K562 (cell line): ENCODE measurements around the gene APOO. TPM values are rescaled to one million over a fixed set of nuclear protein-coding genes. Genes with fewer than 3 reads are reported as not detected.

Experiments used
- CBX3 ChIP-seq, 2 experiments: IDR thresholded peaks; 1 replicate in 1 of 2; 2 replicates in 1 of 2; pipeline ENCODE4 v1.6.1; 2012; ENCODE audit warnings: inconsistent platforms in 2 of 2, low read length in 2 of 2, borderline replicate concordance in 1 of 2, control low read depth in 1 of 2
- FOSL1 ChIP-seq: fragments of 200-800 bp; sonication (Bioruptor generic); conservative IDR thresholded peaks from 2 replicates; pipeline ENCODE4 v1.6.1; 2016; ENCODE audit warnings: missing genetic modification characterization, missing compliant biosample characterization
- FOXK2 ChIP-seq, 2 experiments: fragments of 450-650 bp; IDR thresholded peaks in 1 of 2; conservative IDR thresholded peaks in 1 of 2; 2 replicates each; pipeline ENCODE4 v1.6.1; 2016; ENCODE audit warnings: low read depth in 2 of 2, mild to moderate bottlenecking in 1 of 2
- HDAC2 ChIP-seq: fragments of 450-650 bp; IDR thresholded peaks from 2 replicates; pipeline ENCODE4 v1.6.1; 2016; ENCODE audit warnings: mild to moderate bottlenecking
- KLF10 ChIP-seq: fragments of 250-450 bp; sonication (Bioruptor Pico); IDR thresholded peaks from 2 replicates; pipeline ENCODE4 v1.6.1; 2021; ENCODE audit warnings: matching md5 sums
- MBD2 ChIP-seq: sonication (generic); IDR thresholded peaks from 2 replicates; pipeline ENCODE4 v1.6.1; 2016; ENCODE audit warnings: low read depth, borderline replicate concordance
- MEIS2 ChIP-seq: fragments of 450-650 bp; IDR thresholded peaks from 2 replicates; pipeline ENCODE4 v1.6.1; 2014; ENCODE audit warnings: mild to moderate bottlenecking; ENCODE audit not compliant: partially characterized antibody
- MLLT1 ChIP-seq, 2 experiments: fragments of 450-650 bp; IDR thresholded peaks; 2 replicates each; pipeline ENCODE4 v1.6.1; 2016
- PBX2 ChIP-seq, 2 experiments: IDR thresholded peaks in 1 of 2; conservative IDR thresholded peaks in 1 of 2; 2 replicates each; pipeline ENCODE4 v1.6.1; 2016; ENCODE audit warnings: low read depth in 2 of 2, mild to moderate bottlenecking in 1 of 2, missing compliant biosample characterization in 1 of 2, missing genetic modification characterization in 1 of 2, moderate library complexity in 1 of 2
- PHB2 ChIP-seq: fragments of 450-650 bp; IDR thresholded peaks from 2 replicates; pipeline ENCODE4 v1.6.1; 2017; ENCODE audit warnings: low read depth
- SLC30A9 ChIP-seq: fragments of 250-450 bp; sonication (Bioruptor Pico); IDR thresholded peaks from 2 replicates; pipeline ENCODE4 v1.8.0; 2022; ENCODE audit warnings: mild to moderate bottlenecking, moderate library complexity
- SMARCE1 ChIP-seq: fragments of 450-650 bp; IDR thresholded peaks from 2 replicates; pipeline ENCODE4 v1.7.1; 2016; ENCODE audit warnings: mild to moderate bottlenecking
- SOX6 ChIP-seq: fragments of 450-650 bp; IDR thresholded peaks from 2 replicates; pipeline ENCODE4 v1.6.1; 2014; ENCODE audit warnings: mild to moderate bottlenecking
- SREBF1 ChIP-seq: fragments of 150-350 bp; IDR thresholded peaks from 2 replicates; pipeline ENCODE4 v1.6.1; 2014; ENCODE audit warnings: antibody characterized with exemption, low read depth, low read length, borderline replicate concordance
- TAF7 ChIP-seq: fragments of 450-650 bp; IDR thresholded peaks from 2 replicates; pipeline ENCODE4 v1.6.1; 2016; ENCODE audit warnings: missing genetic modification characterization, missing compliant biosample characterization
- TAL1 ChIP-seq: fragments of 450-650 bp; IDR thresholded peaks from 2 replicates; pipeline ENCODE4 v1.6.1; 2016; ENCODE audit warnings: mild to moderate bottlenecking
- TRIM24 ChIP-seq, 2 experiments: fragments of 450-650 bp; IDR thresholded peaks; 2 replicates each; pipeline ENCODE4 v1.6.1; 2016
- YY1 ChIP-seq, 3 experiments: IDR thresholded peaks; 2 replicates each; pipeline ENCODE4 v1.6.1; 2011; ENCODE audit warnings: low read length in 2 of 3, mild to moderate bottlenecking in 2 of 3, moderate library complexity in 2 of 3, borderline replicate concordance in 1 of 3, control low read depth in 1 of 3, low read depth in 1 of 3; ENCODE audit not compliant: insufficient read depth in 3 of 3, insufficient replicate concordance in 2 of 3, control insufficient read depth in 1 of 3, insufficient read length in 1 of 3; ENCODE audit errors: extremely low read depth in 1 of 3
- ZEB2 ChIP-seq: fragments of 450-650 bp; IDR thresholded peaks from 2 replicates; pipeline ENCODE4 v1.6.1; 2016
- ZNF12 ChIP-seq: sonication (generic); formaldehyde crosslinking; IDR thresholded peaks from 2 replicates; pipeline ENCODE4 v1.4.0; 2020; ENCODE audit warnings: mild to moderate bottlenecking, missing genetic modification reagents
- ZNF224 ChIP-seq: sonication (generic); formaldehyde crosslinking; IDR thresholded peaks from 2 replicates; pipeline ENCODE4 v1.8.0; 2022; ENCODE audit warnings: mild to moderate bottlenecking, missing genetic modification reagents
- ZNF589 ChIP-seq: fragments of 200-800 bp; sonication (Bioruptor generic); IDR thresholded peaks from 2 replicates; pipeline ENCODE4 v1.6.1; 2016; ENCODE audit warnings: low read depth, missing genetic modification characterization, missing compliant biosample characterization
- polyA plus RNA-seq, 8 experiments: library from polyadenylated mRNA; depleted of rRNA in 4 of 8; stranded (reverse) in 5 of 8; unstranded in 3 of 8; fragments of >200 nt; fragmentation: Nextera tagmentation in 2 of 8; fragmentation: Illumina TruSeq in 1 of 8; extraction: Ambion mirVana in 2 of 8; extraction: Trizol in 1 of 8; gene quantifications; 2 replicates each; pipeline versions ENCODE4 v1.2.1 to v1.2.3, GENCODE V29; 2011 to 2014; ENCODE audit warnings: inconsistent platforms in 1 of 8, missing spikeins in 1 of 8
- total RNA-seq, 7 experiments: library from RNA; depleted of rRNA in 6 of 7; stranded (reverse); fragments of >200 nt in 6 of 7; fragmentation: Illumina TruSeq in 2 of 7; extraction: Trizol in 2 of 7; gene quantifications; 2 replicates each; pipeline versions ENCODE4 v1.2.1 to v1.2.3, GENCODE V29; 2011 to 2021; ENCODE audit warnings: low replicate concordance in 1 of 7

Gene APOO
- total and polyA plus RNA-seq, 9 of the 15 experiments (the other 6 are each of a cell fraction or from before 2014, with no cell fraction given) = 37.3 to 76.4 (median 60.8) TPM

GRCh38 chrX:23844502-23845138 is 63.1 kb downstream of the APOO start (continued):
- TF ChIP-seq TAL1 (peak; percentile 75), MEIS2 (peak; percentile 49), SMARCE1 (peak; percentile 85), ZNF224 (CRISPR knock-in tag) (no peak), SOX6 (peak; percentile 84), KLF10 (CRISPR knock-in tag) (no peak), PHB2 (no peak), FOSL1 (tag) (peak; percentile 74), YY1 (IDR thresholded peaks at IDR 0.05; ENCODE audit: borderline replicate concordance in 1 of 3, control insufficient read depth in 1 of 3, extremely low read depth in 1 of 3, insufficient read depth in 3 of 3, insufficient read length in 1 of 3, insufficient replicate concordance in 2 of 3, low read depth in 1 of 3, low read length in 2 of 3) (peak in 1 of 3 experiments; percentile 4), MLLT1 (IDR thresholded peaks at IDR 0.05) (peak in 1 of 2 experiments; percentile 11; a peak in 1 of 4 replicates), MBD2 (0 out of 2 replicates have a peak, but pooled peaks have one; percentile 18), PBX2 (CRISPR knock-in tag; IDR thresholded peaks at IDR 0.05; ENCODE audit: low read depth) (no peak), PBX2 (tag; conservative IDR thresholded peaks at IDR 0.05; ENCODE audit: low read depth) (peak; percentile 56; the same call in 1 of the 2 replicates), SREBF1 (no peak), FOXK2 (conservative IDR thresholded peaks at IDR 0.05 in 1 of 2, IDR thresholded peaks at IDR 0.05 in 1 of 2; ENCODE audit: low read depth in 2 of 2) (peak; percentile 36 to 44; a peak in 1 of 4 replicates), CBX3 (IDR thresholded peaks at IDR 0.05; ENCODE audit: borderline replicate concordance in 1 of 2, low read length in 2 of 2) (0 out of 3 replicates have a peak, but pooled peaks of 1 of the 2 experiments have one; percentile 23), ZNF589 (CRISPR knock-in tag) (0 out of 2 replicates have a peak, but pooled peaks have one; percentile 39), TRIM24 (IDR thresholded peaks at IDR 0.05) (peak in 1 of 2 experiments; percentile 59; a peak in 2 of 4 replicates), HDAC2 (0 out of 2 replicates have a peak, but pooled peaks have one; percentile 41), ZNF12 (CRISPR knock-in tag) (no peak), SLC30A9 (CRISPR knock-in tag) (no peak), ZEB2 (peak; percentile 54; the same call in 1 of the 2 replicates), TAF7 (tag) (no peak; the same call in 1 of the 2 replicates)
